Measurements from ENCODE around the gene FKRP. TPM values are rescaled to one million over a fixed set of nuclear protein-coding genes. Genes with fewer than 3 reads are reported as not detected.
"Not testable (repeated sequence)": the region's sequence is repeated elsewhere in the genome, so short reads cannot be mapped to it uniquely, and the experiment has no call there.

Gene FKRP
- total RNA-seq, 1 experiment from 2014 or later, result 18.0 TPM

DNA sequence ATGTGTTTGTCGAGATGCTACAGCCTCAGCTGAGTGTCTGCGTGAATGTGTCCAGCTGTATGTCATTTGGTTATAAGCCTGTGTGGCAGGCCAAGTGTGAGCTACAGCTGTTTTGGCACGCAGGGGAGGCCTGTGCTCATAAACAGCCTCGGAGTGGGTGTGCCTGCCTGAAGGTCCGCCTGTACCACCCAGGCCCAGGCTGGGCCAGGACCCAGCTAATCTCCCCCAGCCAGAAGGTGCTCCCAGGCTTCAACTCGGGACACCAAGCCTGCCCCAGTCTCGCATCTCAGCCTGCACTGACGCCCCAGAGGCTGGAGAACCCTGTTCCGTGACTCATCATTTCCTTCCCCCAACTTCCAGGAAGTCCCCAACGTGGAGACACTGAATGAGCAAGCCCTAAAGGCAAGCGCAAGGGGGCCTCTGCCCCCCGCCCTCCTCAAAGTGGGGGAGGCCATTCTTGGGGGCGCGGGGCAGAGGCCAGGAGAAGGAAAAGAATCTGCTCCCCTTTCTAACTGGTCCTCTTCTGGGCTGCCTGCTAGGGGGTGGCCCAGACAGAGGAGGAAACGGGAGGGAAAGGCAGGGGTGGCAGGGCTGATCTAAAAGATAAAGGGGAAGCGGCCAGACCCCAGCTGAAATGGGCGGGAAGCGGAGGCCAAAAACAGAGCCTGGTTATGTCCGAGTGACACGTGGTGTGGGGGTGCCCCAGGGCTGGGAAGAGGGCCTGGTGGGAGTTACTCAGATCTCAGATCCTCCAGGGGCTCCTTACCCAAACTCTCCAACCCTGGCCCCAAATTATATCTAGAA, 40.6 kb downstream of the FKRP start:
- Histone ChIP-seq H3K27me3 (no peaks in the 10 kb centered on the region), H3K36me3 (peaks cover 57% of the 10 kb centered on the region), H3K4me3 (peak overlapping the region; percentile 79), H3K9me3 (no peaks in the 10 kb centered on the region)
- peak; percentile 92 for DNase-seq

GRCh38 chr19:46787040-46787330, 41.1 kb downstream of the FKRP start:
- H3K9me3 ChIP-seq, result no peaks in the 10 kb centered on the region
- DNase-seq, result no peak
- H3K4me3 ChIP-seq, result peak overlapping the region; percentile 79
- no peaks in the 10 kb centered on the region for H3K27me3 ChIP-seq
- H3K36me3 ChIP-seq, result peaks cover 52% of the 10 kb centered on the region

DNA sequence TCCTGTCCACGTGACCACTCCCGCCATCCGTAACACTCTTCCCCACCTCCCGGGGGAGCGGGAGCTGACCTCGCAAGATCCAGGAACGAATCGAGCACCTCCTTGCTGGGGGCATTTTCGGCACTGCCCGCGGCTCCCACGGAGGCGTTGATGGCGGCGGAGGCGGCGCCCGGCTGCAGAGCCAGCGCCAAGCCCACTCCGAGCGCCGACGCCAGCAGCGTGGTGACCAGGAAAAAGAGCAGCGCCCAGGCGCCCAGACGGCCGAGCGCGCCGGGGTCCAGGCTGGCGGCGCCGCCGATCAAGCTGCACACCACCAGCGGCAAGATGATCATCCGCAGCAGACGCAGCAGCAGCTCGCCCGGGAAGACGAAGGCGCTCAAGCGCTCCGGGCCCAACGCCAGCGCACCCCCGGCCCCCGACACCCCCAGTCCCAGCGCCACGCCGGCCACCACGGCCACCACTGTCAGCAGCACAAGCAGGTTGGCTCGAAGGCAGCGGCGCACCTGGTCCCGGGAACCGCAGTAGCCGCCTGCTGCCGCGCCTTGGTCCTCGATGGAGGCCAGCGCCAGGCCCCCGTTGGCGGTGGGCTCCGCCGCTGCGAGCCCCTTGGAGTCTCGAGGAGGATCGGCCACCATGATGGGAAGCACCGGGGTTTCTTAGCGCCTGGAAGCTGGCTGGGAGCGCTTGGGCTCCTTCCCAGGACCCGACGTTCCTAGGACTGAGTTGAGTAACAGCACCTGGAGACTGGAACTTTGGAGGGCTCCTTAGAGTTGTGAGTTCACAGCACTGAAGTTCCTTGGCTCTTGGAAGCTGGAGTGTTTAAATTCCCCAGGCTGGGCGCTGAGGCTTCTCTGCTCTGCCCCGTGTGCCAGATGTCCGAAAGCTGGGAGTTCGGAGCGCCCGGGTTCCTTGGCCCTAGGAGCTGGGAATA, 41.7 kb downstream of the FKRP start:
- Histone ChIP-seq H3K27me3 (no peaks in the 10 kb centered on the region), H3K4me3 (peak overlapping the region; percentile 79), H3K36me3 (peaks cover 47% of the 10 kb centered on the region), H3K9me3 (no peaks in the 10 kb centered on the region)
- peak; percentile 82 for DNase-seq

- peak; percentile 99 for DNase-seq
- Histone ChIP-seq H3K4me3 (peak within 1 kb of the TSS; percentile 79), H3K36me3 (peaks cover 39% of the 10 kb centered on the region), H3K9me3 (no peaks in the 10 kb centered on the region), H3K27me3 (no peaks in the 10 kb centered on the region)
Measured at GRCh38 chr19:46788262-46788967, 42.6 kb downstream of the FKRP start, which contains the start of gene SLC1A5. SLC1A5 (minus strand) TSS chr19:46788594; CDS start chr19:46787965, 629 bp downstream.

DNA sequence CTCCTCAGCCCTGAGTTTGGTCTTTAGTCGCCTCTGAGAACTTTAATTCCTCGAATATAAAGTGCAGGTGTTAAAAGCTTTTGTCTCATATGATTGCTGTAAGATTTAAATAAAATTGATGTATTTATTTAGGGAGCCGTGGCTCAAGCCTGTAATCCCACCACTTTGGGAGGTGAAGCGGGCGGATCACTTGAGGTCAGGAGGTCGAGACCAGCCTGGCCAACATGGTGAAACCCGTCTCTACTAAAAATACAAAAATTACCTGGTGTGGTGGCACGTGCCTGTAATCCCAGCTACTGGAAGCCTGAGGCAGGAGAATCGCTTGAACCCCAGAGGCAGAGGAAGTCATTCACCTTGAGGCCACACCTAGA, 43.1 kb downstream of the FKRP start:
- no peak for DNase-seq
- H3K36me3 ChIP-seq, result peaks cover 34% of the 10 kb centered on the region
- 0 out of 2 replicates have a peak overlapping the region, but pooled peaks have one; percentile 0 for H3K4me3 ChIP-seq
- no peaks in the 10 kb centered on the region for H3K9me3 ChIP-seq
- H3K27me3 ChIP-seq, result no peaks in the 10 kb centered on the region

GRCh38 chr19:46789371-46789770, 43.5 kb downstream of the FKRP start:
- Histone ChIP-seq H3K36me3 (peaks cover 30% of the 10 kb centered on the region), H3K27me3 (no peaks in the 10 kb centered on the region), H3K9me3 (no peaks in the 10 kb centered on the region), H3K4me3 (no peak overlapping the region)
- no peak for DNase-seq

GRCh38 chr19:46791944-46792343, 46.1 kb downstream of the FKRP start:
- H3K36me3 ChIP-seq, result peaks cover 6% of the 10 kb centered on the region
- H3K4me3 ChIP-seq, result no peak overlapping the region
- no peaks in the 10 kb centered on the region for H3K9me3 ChIP-seq
- no peaks in the 10 kb centered on the region for H3K27me3 ChIP-seq
- no peak for DNase-seq

DNA sequence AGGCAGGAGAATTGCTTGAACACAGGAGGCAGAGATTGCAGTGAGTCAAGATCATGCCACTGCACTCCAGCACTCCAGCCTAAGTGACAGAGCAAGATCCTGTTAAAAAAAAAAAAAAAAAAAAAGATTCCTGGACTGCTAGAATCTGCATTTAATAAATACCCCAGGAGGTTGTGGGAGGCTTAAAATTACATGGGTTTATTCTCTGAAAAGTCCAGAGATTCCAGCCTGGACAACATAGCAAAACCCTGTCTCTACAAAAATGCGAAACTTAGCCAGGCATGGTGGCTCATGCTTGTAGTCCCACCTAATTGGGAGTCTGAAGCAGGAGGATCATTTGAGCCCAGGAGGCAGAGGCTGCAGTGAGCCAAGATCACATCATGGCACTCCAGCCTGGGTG, 52.0 kb downstream of the FKRP start:
- Histone ChIP-seq H3K27me3 (no peaks in the 10 kb centered on the region), H3K9me3 (no peaks in the 10 kb centered on the region), H3K36me3 (no peaks in the 10 kb centered on the region), H3K4me3 (no peak overlapping the region)
- DNase-seq, result no peak

DNA sequence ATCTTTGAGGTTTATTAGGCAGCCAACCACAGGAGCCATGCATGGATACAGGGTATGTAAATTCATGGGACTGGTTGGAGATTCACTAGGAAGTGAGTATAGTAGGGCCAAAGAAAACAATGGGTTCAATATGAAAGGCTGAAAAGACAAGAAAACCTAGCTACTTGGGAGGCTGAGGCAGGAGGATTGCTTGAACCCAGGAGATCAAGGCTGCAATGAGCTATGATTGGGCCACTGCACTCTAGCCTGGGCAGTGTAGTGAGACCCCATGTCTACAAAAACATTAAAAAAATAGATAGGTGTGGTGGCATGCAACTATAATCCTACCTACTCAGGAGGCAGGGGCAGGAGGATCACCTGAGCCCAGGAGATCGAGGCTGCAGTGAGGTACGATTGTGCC, 52.9 kb downstream of the FKRP start:
- H3K4me3 ChIP-seq, result no peak overlapping the region
- H3K36me3 ChIP-seq, result no peaks in the 10 kb centered on the region
- H3K9me3 ChIP-seq, result no peaks in the 10 kb centered on the region
- H3K27me3 ChIP-seq, result no peaks in the 10 kb centered on the region
- no peak for DNase-seq

DNA sequence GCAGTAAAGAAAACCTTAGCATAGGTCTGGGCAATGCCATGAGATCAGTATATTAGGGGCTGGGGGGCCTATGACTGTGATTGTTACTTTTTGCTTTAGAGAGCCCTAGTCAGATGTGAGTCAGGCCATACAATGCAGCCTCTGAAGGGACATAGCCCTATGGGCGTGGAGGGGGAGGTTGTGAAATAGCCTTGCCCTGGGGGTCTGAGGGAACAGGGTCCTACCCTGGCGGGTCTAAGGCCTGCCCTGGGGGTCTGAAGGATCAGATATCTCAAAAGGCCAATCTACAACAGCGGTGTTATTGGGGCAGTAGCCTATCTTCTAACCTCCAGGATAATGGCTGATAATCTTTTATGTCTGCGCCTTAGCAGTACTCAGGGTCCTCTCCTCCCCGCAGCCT, 56.3 kb downstream of the FKRP start:
- H3K36me3 ChIP-seq, result no peaks in the 10 kb centered on the region
- H3K9me3 ChIP-seq, result no peaks in the 10 kb centered on the region
- no peaks in the 10 kb centered on the region for H3K27me3 ChIP-seq
- H3K4me3 ChIP-seq, result no peak overlapping the region
- no peak for DNase-seq

DNA sequence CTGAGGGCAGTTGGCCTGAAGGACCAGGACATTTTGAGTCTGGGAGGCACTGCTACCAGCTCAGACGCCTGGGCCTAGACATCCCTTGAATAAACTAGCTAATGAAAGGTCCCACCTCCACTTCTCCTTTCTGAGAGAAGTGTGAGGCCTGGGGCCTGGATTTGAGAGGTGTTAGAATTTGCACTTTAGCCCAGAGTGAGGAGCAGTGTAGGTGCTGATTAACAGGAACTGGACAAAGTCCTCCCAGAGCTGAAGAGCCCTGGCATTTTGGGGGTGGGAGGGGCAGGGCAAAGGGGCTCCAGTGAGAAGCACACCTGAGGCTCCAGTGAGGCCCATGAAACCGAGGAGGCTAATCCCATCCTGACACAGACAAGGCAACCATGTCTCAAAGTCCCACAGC, 57.7 kb downstream of the FKRP start:
- no peak for DNase-seq
- H3K36me3 ChIP-seq, result no peaks in the 10 kb centered on the region

DNA sequence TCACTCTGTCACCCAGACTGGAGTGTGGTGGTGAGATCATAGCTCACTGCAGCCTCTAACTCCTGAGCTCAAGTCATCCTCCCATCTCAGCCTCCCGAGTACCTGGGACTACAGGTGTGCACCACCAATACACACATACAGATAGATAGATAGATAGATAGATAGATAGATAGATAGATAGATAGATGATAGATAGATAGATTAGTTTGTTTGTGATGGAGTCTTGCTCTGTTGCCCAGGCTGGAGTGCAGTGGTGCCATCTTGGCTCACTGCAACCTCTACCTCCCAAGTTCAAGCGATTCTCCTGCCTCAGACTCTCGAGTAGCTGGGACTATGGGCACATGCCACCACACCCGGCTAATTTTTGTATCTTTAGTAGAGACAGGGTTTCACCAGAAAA, 58.6 kb downstream of the FKRP start:
- not testable (repeated sequence) for H3K9me3 ChIP-seq, DNase-seq, H3K27me3 ChIP-seq, H3K4me3 ChIP-seq, H3K36me3 ChIP-seq

More for the DNA sequence above, 57.7 kb downstream of the FKRP start:
- no peaks in the 10 kb centered on the region for H3K9me3 ChIP-seq
- no peak overlapping the region for H3K4me3 ChIP-seq
- H3K27me3 ChIP-seq, result no peaks in the 10 kb centered on the region

DNA sequence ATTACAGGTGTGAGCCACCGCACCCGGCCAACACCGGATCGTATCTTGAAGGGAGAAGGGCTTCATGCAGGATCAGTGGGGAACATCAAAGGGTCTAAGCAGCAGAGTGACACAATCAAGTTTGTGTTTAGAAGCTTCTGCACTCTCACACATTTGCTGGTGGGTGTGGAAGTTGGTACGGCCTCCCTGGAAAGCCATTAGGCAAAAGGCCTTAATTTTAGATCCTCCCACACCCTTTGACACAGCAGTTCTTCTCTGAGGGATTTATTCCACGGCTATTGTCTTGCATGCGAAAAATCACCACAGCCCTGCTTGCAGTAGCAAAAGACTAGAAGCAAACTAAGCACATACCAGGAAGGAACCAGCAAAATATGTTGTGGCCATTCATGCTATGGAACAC, 60.8 kb downstream of the FKRP start:
- H3K9me3 ChIP-seq, result no peaks in the 10 kb centered on the region
- H3K4me3 ChIP-seq, result no peak overlapping the region
- no peak for DNase-seq
- H3K27me3 ChIP-seq, result no peaks in the 10 kb centered on the region
- no peaks in the 10 kb centered on the region for H3K36me3 ChIP-seq

Other genes starting within 250 kb of the FKRP start
- gene CALM3, start 144.7 kb upstream of the FKRP start, total RNA-seq (2014; rRNA removed; shearing (Covaris generic); ENCODE audit: low replicate concordance), result 90.4 and 116 TPM in 2 replicates
- gene PTGIR, start 121.0 kb upstream of the FKRP start, total RNA-seq (2014; rRNA removed; shearing (Covaris generic); ENCODE audit: low replicate concordance), result not detected in 2 replicates
- not detected in 2 replicates for gene GNG8, start 109.9 kb upstream of the FKRP start, total RNA-seq (2014; rRNA removed; shearing (Covaris generic); ENCODE audit: low replicate concordance)
- gene DACT3, start 84.9 kb upstream of the FKRP start, total RNA-seq (2014; rRNA removed; shearing (Covaris generic); ENCODE audit: low replicate concordance), result 1.5 and 1.7 TPM in 2 replicates
- gene PRKD2, start 28.9 kb upstream of the FKRP start, total RNA-seq (2014; rRNA removed; shearing (Covaris generic); ENCODE audit: low replicate concordance), result 8.6 and 20.4 TPM in 2 replicates
- 55.2 and 81.7 TPM in 2 replicates for gene STRN4, start 393 bp downstream of the FKRP start, total RNA-seq (2014; rRNA removed; shearing (Covaris generic); ENCODE audit: low replicate concordance)
- gene SLC1A5, start 42.5 kb downstream of the FKRP start, total RNA-seq (2014; rRNA removed; shearing (Covaris generic); ENCODE audit: low replicate concordance), result 170 and 305 TPM in 2 replicates
- 216 and 390 TPM in 2 replicates for gene AP2S1, start 104.8 kb downstream of the FKRP start, total RNA-seq (2014; rRNA removed; shearing (Covaris generic); ENCODE audit: low replicate concordance)
- 7.8 and 14.7 TPM in 2 replicates for gene ARHGAP35, start 114.9 kb downstream of the FKRP start, total RNA-seq (2014; rRNA removed; shearing (Covaris generic); ENCODE audit: low replicate concordance)